Body of pancreas (tissue), 4 donors: ENCODE data around the gene GYG2.

Experiments used
- POLR2A ChIP-seq, 3 donors: fragments of 450-650 bp; IDR thresholded peaks; one replicate each; pipeline ENCODE4 v1.6.1; 2016; ENCODE audit warnings: antibody characterized with exemption in 3 of 3, mild to moderate bottlenecking in 2 of 3
- TF ChIP-seq, protein P1 (sequence below), 7 experiments: fragments of 450-650 bp in 4 of 7; fragments of 200-600 bp in 3 of 7; sonication (generic) in 3 of 7; IDR thresholded peaks; one replicate each; pipeline ENCODE4 v1.5.1; 2016 to 2019; ENCODE audit warnings: antibody characterized with exemption in 7 of 7

GRCh38 chrX:2854918-2855317 lies 26.2 kb downstream of the GYG2 start:
- no peak for TF ChIP-seq POLR2A (IDR thresholded peaks at IDR 0.05)
- TF ChIP-seq, protein P1, sequence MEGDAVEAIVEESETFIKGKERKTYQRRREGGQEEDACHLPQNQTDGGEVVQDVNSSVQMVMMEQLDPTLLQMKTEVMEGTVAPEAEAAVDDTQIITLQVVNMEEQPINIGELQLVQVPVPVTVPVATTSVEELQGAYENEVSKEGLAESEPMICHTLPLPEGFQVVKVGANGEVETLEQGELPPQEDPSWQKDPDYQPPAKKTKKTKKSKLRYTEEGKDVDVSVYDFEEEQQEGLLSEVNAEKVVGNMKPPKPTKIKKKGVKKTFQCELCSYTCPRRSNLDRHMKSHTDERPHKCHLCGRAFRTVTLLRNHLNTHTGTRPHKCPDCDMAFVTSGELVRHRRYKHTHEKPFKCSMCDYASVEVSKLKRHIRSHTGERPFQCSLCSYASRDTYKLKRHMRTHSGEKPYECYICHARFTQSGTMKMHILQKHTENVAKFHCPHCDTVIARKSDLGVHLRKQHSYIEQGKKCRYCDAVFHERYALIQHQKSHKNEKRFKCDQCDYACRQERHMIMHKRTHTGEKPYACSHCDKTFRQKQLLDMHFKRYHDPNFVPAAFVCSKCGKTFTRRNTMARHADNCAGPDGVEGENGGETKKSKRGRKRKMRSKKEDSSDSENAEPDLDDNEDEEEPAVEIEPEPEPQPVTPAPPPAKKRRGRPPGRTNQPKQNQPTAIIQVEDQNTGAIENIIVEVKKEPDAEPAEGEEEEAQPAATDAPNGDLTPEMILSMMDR (IDR thresholded peaks at IDR 0.05) = no peak
